ENCODE measurements around the gene PFN1.

The PFN1 gene

GRCh38 chr17:4948166-4948930, at the start of gene PFN1:
TSS of gene PFN1 (minus strand) at chr17:4948530. CDS start at chr17:4948394, 136 bp downstream.
- Histone ChIP-seq H3K4me1 (ENCODE audit: control insufficient read depth, insufficient read depth, low read length) (peaks cover 15% of the 10 kb centered on the region), H3K4me3 (ENCODE audit: low read depth, low read length) (peak within 1 kb of the TSS; percentile 62), H3K27me3 (ENCODE audit: control insufficient read depth, insufficient read depth, low read length) (no peaks in the 10 kb centered on the region), H3K9me3 (ENCODE audit: control insufficient read depth, insufficient read depth, low read length) (no peaks in the 10 kb centered on the region), H3K9ac (ENCODE audit: low read depth, low read length) (peak within 1 kb of the TSS; percentile 94), H3K36me3 (ENCODE audit: control insufficient read depth, insufficient read depth, low read length) (peaks cover 38% of the 10 kb centered on the region)

GRCh38 chr17:4997302-4998026, 49.1 kb upstream of the PFN1 start, which contains the start of the genes INCA1 and KIF1C:
TSS of gene INCA1 (minus strand) at chr17:4997522. CDS start at chr17:4994437, 3,085 bp downstream.
TSS of gene KIF1C (plus strand) at chr17:4997950. CDS start at chr17:5000247, 2,297 bp downstream.
- peaks cover 3% of the 10 kb centered on the region for H3K27me3 ChIP-seq (ENCODE audit: control insufficient read depth, insufficient read depth, low read length)
- peaks cover 6% of the 10 kb centered on the region for H3K4me1 ChIP-seq (ENCODE audit: control insufficient read depth, insufficient read depth, low read length)
- peak within 1 kb of the TSS; percentile 87 for H3K4me3 ChIP-seq (ENCODE audit: low read depth, low read length)
- H3K9ac ChIP-seq (ENCODE audit: low read depth, low read length) = peak within 1 kb of the TSS; percentile 70
- H3K9me3 ChIP-seq (ENCODE audit: control insufficient read depth, insufficient read depth, low read length) = no peaks in the 10 kb centered on the region
- peaks cover 19% of the 10 kb centered on the region for H3K36me3 ChIP-seq (ENCODE audit: control insufficient read depth, insufficient read depth, low read length)

GRCh38 chr17:4994081-4994595, 45.8 kb upstream of the PFN1 start:
- peaks cover 3% of the 10 kb centered on the region for H3K27me3 ChIP-seq (ENCODE audit: control insufficient read depth, insufficient read depth, low read length)
- no peaks in the 10 kb centered on the region for H3K36me3 ChIP-seq (ENCODE audit: control insufficient read depth, insufficient read depth, low read length)
- H3K4me3 ChIP-seq (ENCODE audit: low read depth, low read length) = no peak overlapping the region
- H3K9me3 ChIP-seq (ENCODE audit: control insufficient read depth, insufficient read depth, low read length) = no peaks in the 10 kb centered on the region
- H3K9ac ChIP-seq (ENCODE audit: low read depth, low read length) = no peak overlapping the region
- H3K4me1 ChIP-seq (ENCODE audit: control insufficient read depth, insufficient read depth, low read length) = peaks cover under 1% of the 10 kb centered on the region

GRCh38 chr17:4987767-4988567, 39.6 kb upstream of the PFN1 start:
- H3K9ac ChIP-seq (ENCODE audit: low read depth, low read length) = peak overlapping the region; percentile 54
- no peaks in the 10 kb centered on the region for H3K9me3 ChIP-seq (ENCODE audit: control insufficient read depth, insufficient read depth, low read length)
- peak overlapping the region; percentile 82 for H3K4me3 ChIP-seq (ENCODE audit: low read depth, low read length)
- no peaks in the 10 kb centered on the region for H3K36me3 ChIP-seq (ENCODE audit: control insufficient read depth, insufficient read depth, low read length)
- H3K27me3 ChIP-seq (ENCODE audit: control insufficient read depth, insufficient read depth, low read length) = no peaks in the 10 kb centered on the region
- peaks cover 4% of the 10 kb centered on the region for H3K4me1 ChIP-seq (ENCODE audit: control insufficient read depth, insufficient read depth, low read length)

GRCh38 chr17:4986951-4987766, 38.8 kb upstream of the PFN1 start, which contains the start of gene CAMTA2:
TSS of gene CAMTA2 (minus strand) at chr17:4987675. CDS start at chr17:4986222, 1,453 bp downstream.
- Histone ChIP-seq H3K4me3 (ENCODE audit: low read depth, low read length) (peak within 1 kb of the TSS; percentile 82), H3K36me3 (ENCODE audit: control insufficient read depth, insufficient read depth, low read length) (no peaks in the 10 kb centered on the region), H3K4me1 (ENCODE audit: control insufficient read depth, insufficient read depth, low read length) (peaks cover 4% of the 10 kb centered on the region), H3K9ac (ENCODE audit: low read depth, low read length) (peak within 1 kb of the TSS; percentile 54), H3K27me3 (ENCODE audit: control insufficient read depth, insufficient read depth, low read length) (no peaks in the 10 kb centered on the region), H3K9me3 (ENCODE audit: control insufficient read depth, insufficient read depth, low read length) (no peaks in the 10 kb centered on the region)

GRCh38 chr17:4986403-4986802, 38.1 kb upstream of the PFN1 start:
- peaks cover 4% of the 10 kb centered on the region for H3K4me1 ChIP-seq (ENCODE audit: control insufficient read depth, insufficient read depth, low read length)
- no peaks in the 10 kb centered on the region for H3K27me3 ChIP-seq (ENCODE audit: control insufficient read depth, insufficient read depth, low read length)
- H3K36me3 ChIP-seq (ENCODE audit: control insufficient read depth, insufficient read depth, low read length) = no peaks in the 10 kb centered on the region
- H3K9ac ChIP-seq (ENCODE audit: low read depth, low read length) = no peak overlapping the region
- H3K9me3 ChIP-seq (ENCODE audit: control insufficient read depth, insufficient read depth, low read length) = no peaks in the 10 kb centered on the region
- H3K4me3 ChIP-seq (ENCODE audit: low read depth, low read length) = peak overlapping the region; percentile 82

GRCh38 chr17:4982305-4982704, 34.0 kb upstream of the PFN1 start:
- H3K4me1 ChIP-seq (ENCODE audit: control insufficient read depth, insufficient read depth, low read length) = peaks cover 4% of the 10 kb centered on the region
- no peak overlapping the region for H3K4me3 ChIP-seq (ENCODE audit: low read depth, low read length)
- H3K9me3 ChIP-seq (ENCODE audit: control insufficient read depth, insufficient read depth, low read length) = no peaks in the 10 kb centered on the region
- H3K9ac ChIP-seq (ENCODE audit: low read depth, low read length) = no peak overlapping the region
- peaks cover 5% of the 10 kb centered on the region for H3K36me3 ChIP-seq (ENCODE audit: control insufficient read depth, insufficient read depth, low read length)
- peaks cover 7% of the 10 kb centered on the region for H3K27me3 ChIP-seq (ENCODE audit: control insufficient read depth, insufficient read depth, low read length)

GRCh38 chr17:4980644-4981216, 32.4 kb upstream of the PFN1 start:
- H3K4me3 ChIP-seq (ENCODE audit: low read depth, low read length) = no peak overlapping the region
- peaks cover 7% of the 10 kb centered on the region for H3K27me3 ChIP-seq (ENCODE audit: control insufficient read depth, insufficient read depth, low read length)
- H3K36me3 ChIP-seq (ENCODE audit: control insufficient read depth, insufficient read depth, low read length) = peaks cover 5% of the 10 kb centered on the region
- H3K9me3 ChIP-seq (ENCODE audit: control insufficient read depth, insufficient read depth, low read length) = no peaks in the 10 kb centered on the region
- H3K9ac ChIP-seq (ENCODE audit: low read depth, low read length) = no peak overlapping the region
- H3K4me1 ChIP-seq (ENCODE audit: control insufficient read depth, insufficient read depth, low read length) = peaks cover 4% of the 10 kb centered on the region

- Histone ChIP-seq H3K9ac (ENCODE audit: low read depth, low read length) (no peak overlapping the region), H3K4me1 (ENCODE audit: control insufficient read depth, insufficient read depth, low read length) (peaks cover 4% of the 10 kb centered on the region), H3K36me3 (ENCODE audit: control insufficient read depth, insufficient read depth, low read length) (peaks cover 5% of the 10 kb centered on the region), H3K9me3 (ENCODE audit: control insufficient read depth, insufficient read depth, low read length) (no peaks in the 10 kb centered on the region), H3K4me3 (ENCODE audit: low read depth, low read length) (no peak overlapping the region), H3K27me3 (ENCODE audit: control insufficient read depth, insufficient read depth, low read length) (peaks cover 16% of the 10 kb centered on the region)
Observed at GRCh38 chr17:4978726-4979125, 30.4 kb upstream of the PFN1 start.

- Histone ChIP-seq H3K4me1 (ENCODE audit: control insufficient read depth, insufficient read depth, low read length) (peaks cover 7% of the 10 kb centered on the region), H3K9me3 (ENCODE audit: control insufficient read depth, insufficient read depth, low read length) (no peaks in the 10 kb centered on the region), H3K36me3 (ENCODE audit: control insufficient read depth, insufficient read depth, low read length) (peaks cover 12% of the 10 kb centered on the region), H3K27me3 (ENCODE audit: control insufficient read depth, insufficient read depth, low read length) (peaks cover 16% of the 10 kb centered on the region), H3K9ac (ENCODE audit: low read depth, low read length) (no peak overlapping the region), H3K4me3 (ENCODE audit: low read depth, low read length) (no peak overlapping the region)
Observed at GRCh38 chr17:4974115-4974670, 25.9 kb upstream of the PFN1 start.

Measured in iPS-15b (cell line).